Forelimb muscle (tissue), 1 donor: Measurements from ENCODE around the gene KLHL28. TPM values are rescaled to one million over a fixed set of nuclear protein-coding genes. Genes with fewer than 3 reads are reported as not detected.

Experiments used
- DNase-seq: peaks from one replicate; pipeline ENCODE4 v3.0.0-alpha.2; 2013; ENCODE audit warnings: low read depth
- polyA plus RNA-seq: library from polyadenylated mRNA; unstranded; fragments of 120-200 nt; gene quantifications from one replicate; pipeline ENCODE4 v1.2.1, GENCODE V29; 2013; ENCODE audit not compliant: insufficient read length

The KLHL28 gene
- polyA plus RNA-seq, 1 donor, result 14.8 TPM

GRCh38 chr14:44960646-44961045, 1.1 kb downstream of the KLHL28 start:
- DNase-seq, result no peak

GRCh38 chr14:44960146-44960545, 1.6 kb downstream of the KLHL28 start:
- no peak for DNase-seq

GRCh38 chr14:44959538-44959937, 2.2 kb downstream of the KLHL28 start:
- no peak for DNase-seq

DNA sequence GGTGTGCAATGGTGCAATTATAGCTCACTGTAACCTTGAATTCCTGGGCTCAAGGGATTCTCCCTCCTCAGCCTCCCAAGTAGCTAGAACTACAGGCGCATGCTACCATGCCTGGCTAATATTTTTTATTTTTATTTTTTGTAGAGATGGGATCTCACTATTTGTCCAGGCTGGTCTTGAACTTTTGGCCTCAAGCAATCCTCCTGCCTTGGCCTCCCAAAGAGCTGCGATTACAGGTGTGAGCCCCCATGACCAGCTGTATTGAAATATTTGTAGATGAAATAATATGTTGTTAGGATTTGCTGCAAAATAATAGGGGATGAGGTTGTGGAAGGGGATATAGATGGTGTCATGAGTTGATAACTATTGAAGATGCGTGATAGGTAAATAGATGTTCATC, 4.9 kb downstream of the KLHL28 start:
- DNase-seq, result no peak

GRCh38 chr14:44955528-44955927, 6.2 kb downstream of the KLHL28 start:
- DNase-seq, result no peak

- no peak for DNase-seq
Measured at GRCh38 chr14:44954750-44955149, 7.0 kb downstream of the KLHL28 start.

- no peak for DNase-seq
Measured at GRCh38 chr14:44952391-44953110, 9.2 kb downstream of the KLHL28 start.

- no peak for DNase-seq
Measured at GRCh38 chr14:44951051-44951450, 10.7 kb downstream of the KLHL28 start.

- no peak for DNase-seq
Measured at GRCh38 chr14:44945264-44945663, 16.5 kb downstream of the KLHL28 start.

DNA sequence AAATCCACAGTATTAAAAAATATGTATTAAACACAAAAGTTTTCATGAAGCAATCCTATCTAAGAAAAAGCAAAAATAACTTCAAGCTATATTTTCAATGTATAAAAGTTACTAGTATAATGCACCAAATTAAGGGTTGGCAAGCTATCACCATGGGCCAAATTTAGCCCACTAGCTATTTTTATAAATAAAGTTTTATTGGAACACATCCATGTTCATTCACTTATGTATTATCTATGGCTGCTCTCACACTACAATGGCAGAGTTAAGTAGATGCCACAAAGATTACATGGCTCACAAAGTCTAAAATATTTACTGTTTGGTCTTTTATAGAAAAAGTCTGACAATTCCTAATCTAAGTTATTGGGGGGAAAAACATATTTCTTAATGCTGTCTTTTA, 17.6 kb downstream of the KLHL28 start:
- no peak for DNase-seq

GRCh38 chr14:44942436-44942835, 19.3 kb downstream of the KLHL28 start:
- no peak for DNase-seq

DNA sequence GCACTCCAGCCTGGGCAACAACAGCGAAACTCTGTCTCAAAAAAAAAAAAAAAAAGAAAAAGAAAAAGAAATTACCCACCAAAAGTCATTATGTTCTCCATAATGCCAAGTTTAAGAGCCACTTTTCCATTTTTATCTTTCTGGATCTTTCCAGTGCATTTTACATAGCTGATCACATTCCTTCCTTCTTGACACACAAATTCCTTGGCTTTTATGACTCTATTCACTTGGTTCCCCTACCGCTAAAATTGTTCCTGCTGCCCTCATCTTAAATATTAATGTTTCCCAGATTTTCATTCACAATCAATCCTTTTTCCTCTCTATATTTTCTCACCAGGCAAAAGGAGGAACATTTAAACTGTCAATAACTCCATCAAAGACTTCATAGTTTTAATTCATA, 20.2 kb downstream of the KLHL28 start:
- no peak for DNase-seq

GRCh38 chr14:44940944-44941343, 20.8 kb downstream of the KLHL28 start:
- no peak for DNase-seq

DNA sequence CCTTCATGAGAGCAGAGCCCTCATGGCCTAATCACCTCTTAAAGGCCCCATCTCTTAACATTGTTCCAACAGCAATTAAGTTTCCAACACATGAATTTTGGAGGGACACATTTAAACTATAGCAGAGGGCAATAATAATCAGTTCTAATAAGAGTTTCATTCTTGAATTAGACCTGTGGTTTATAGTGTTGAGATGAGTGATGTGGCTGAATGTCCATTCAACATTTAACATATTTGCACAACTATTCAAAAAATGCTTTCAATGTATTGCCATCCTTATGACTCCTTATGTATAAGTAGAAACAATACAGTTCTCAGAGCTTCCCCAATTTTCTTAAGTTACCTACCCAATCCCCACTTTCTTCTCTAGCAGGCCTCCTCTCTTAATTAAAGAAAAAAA, 21.5 kb downstream of the KLHL28 start:
- no peak for DNase-seq

GRCh38 chr14:44937547-44937946, 24.2 kb downstream of the KLHL28 start:
- DNase-seq, result no peak

GRCh38 chr14:44935155-44935554, 26.6 kb downstream of the KLHL28 start:
- DNase-seq, result no peak

DNA sequence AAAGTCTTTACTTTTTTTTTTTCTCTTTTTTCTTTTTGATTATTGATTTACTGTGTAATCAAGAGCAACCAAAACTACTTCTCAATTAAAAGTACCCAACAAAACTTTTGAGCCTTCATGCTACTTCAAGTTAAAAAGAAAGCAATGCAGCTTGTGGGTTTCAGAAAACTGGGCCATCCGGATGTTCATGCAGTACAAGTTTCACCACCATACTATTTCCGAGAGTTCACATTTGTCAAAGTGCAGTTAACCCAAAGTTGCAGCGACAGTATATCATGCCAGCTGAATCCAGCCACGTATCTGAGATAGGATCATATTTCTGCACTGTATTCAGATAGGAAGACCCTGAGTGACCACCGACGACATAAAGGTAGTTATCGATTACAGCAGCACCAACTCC, 33.0 kb downstream of the KLHL28 start:
- DNase-seq, result no peak

DNA sequence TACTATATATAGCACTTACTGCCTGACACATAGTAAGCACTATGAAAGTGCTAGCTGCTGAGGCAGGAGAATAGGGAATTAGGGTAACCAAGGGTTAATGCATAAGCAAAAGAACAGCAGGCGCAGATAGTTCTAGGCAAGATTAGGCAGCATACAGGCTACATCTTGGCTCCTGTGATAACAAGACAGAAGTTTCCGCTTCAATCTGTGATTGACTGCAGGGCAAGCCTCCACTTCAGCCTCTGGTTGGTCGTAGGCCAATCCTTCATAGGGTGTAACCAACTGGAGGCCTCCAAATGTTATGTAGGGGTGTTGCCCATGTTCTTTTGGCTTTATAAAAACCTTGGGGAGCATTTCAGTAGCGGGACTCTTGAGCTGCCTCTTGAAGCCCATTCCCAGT, 46.9 kb downstream of the KLHL28 start:
- DNase-seq, result no peak

DNA sequence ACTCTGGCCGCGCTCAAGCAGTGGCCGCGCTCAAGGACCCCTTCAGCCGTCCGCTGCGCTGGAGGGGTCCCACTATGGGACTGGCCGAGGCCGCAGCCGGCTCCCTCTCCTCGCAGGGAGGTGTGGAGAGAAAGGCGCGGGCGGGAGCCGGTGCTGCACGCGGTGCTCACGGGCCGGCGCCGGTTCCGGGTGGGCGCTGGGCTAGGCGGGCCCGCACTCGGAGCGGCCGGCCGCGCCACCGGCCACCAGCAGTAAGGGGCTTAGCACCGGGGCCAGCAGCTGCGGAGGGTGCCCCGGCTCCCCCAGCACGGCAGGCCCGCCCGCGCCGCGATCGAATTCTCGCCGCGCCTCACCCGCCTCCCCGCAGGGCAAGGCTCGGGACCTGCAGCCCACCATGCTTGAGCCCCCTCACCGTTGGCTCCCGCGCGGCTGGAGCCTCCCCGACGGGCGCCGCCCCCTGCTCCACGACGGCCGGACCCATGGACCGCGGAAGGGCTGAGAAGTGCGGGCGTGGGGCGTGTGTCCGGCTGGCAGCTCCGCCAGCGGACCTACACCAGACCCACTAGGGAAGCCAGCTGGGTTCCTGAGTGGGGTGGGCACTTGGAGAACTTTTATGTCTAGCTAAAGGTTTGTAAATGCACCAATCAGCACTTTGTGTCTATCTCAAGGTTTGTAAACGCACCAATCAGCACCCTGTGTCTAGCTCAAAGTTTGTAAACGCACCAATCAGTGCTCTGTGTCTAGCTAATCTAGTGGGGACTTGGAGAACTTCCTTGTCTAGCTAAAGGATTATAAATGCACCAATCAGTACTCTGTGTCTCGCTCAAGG, 49.5 kb downstream of the KLHL28 start:
- no peak for DNase-seq

DNA sequence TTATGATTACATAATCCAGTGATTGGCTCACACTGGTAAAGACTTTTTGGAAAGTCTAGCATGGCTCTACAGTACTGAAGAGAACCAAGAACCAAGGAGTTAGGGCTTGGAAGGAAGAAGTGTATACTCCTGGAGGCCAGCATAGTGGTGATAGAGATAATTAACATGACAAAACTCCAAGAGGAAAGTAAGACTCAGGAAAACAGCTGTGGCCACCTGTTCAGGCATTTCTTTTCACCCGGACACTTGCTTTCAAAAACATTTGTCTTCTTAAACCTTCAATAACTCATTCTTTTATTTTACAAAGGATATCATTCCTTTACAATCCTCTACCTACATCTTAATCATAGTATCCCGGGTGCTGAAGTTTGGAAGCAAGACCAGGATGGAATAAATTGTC, 50.9 kb downstream of the KLHL28 start:
- no peak for DNase-seq

GRCh38 chr14:44901696-44902095, 60.1 kb downstream of the KLHL28 start:
- no peak for DNase-seq

DNA sequence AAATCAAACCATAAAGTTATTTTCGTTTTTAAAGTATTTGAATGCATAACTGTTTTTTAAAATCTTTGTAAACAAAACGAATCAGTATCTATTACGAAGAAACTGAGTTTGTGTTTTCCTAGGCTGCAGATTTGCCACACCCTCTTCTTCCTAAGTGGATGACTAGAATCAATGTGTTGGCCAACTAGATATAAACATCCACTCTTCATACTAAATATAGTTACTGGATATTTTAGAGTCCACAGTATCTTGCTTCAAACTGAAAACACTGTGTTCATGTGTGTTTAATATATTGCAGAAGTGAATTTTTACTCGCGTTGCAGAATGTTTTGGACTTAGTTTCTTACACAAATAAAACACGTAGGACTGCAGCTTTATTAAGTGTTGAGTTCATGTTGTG, 63.2 kb downstream of the KLHL28 start:
- DNase-seq, result no peak

DNA sequence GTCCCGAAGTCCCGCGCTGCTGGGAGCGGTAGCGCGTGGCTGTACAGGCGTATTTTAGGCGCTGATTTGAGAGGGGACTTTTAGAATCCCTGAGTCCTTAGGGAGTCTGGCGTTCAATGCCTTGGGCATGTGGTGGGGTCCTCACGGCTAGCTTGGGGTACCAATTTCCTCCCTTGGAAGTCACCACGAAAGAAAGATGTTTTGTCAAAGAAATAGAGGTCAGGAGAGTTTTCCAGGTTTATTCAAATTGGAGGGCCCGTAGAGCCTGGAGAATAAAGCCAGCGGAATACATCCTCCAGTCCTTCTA, 63.9 kb downstream of the KLHL28 start:
- DNase-seq, result no peak
